Type B pancreatic cell (in vitro differentiated cells): ENCODE measurements around the gene RNPS1. TPM values are rescaled to one million over a fixed set of nuclear protein-coding genes. Genes with fewer than 3 reads are reported as not detected.

Source experiments
- DNase-seq: peaks from one replicate; pipeline ENCODE4 v3.0.0; 2021; ENCODE audit warnings: mixed read lengths; ENCODE audit not compliant: unreplicated experiment; ENCODE audit errors: extremely low spot score
- H3K27ac Mint-ChIP-seq: 2 replicates; pipeline ENCODE4 v1.8.0; 2021; ENCODE audit warnings: mild to moderate bottlenecking, mixed read lengths
- H3K27me3 Mint-ChIP-seq: 2 replicates; pipeline ENCODE4 v1.8.0; 2021; ENCODE audit warnings: mixed read lengths
- H3K36me3 Mint-ChIP-seq: 2 replicates; pipeline ENCODE4 v1.8.0; 2021; ENCODE audit warnings: mixed read lengths
- H3K4me1 Mint-ChIP-seq: one replicate; pipeline ENCODE4 v1.8.0; 2021; ENCODE audit warnings: mixed read lengths; ENCODE audit not compliant: unreplicated experiment
- H3K4me3 Mint-ChIP-seq: 2 replicates; pipeline ENCODE4 v1.8.0; 2021; ENCODE audit warnings: mild to moderate bottlenecking, mixed read lengths
- H3K9me3 Mint-ChIP-seq: 2 replicates; pipeline ENCODE4 v1.8.0; 2021; ENCODE audit warnings: mixed read lengths
- CTCF ChIP-seq: fragments of 200-600 bp; sonication (generic); conservative IDR thresholded peaks from 2 replicates; pipeline ENCODE4 v1.5.0; 2021; ENCODE audit warnings: antibody characterized with exemption, mild to moderate bottlenecking
- total RNA-seq: library from RNA; stranded (reverse); gene quantifications from 2 replicates; pipeline ENCODE4 v1.2.1, GENCODE V29; 2021; ENCODE audit warnings: low replicate concordance

The RNPS1 gene
- total RNA-seq, 1 donor from 2014 or later: 241 TPM

GRCh38 chr16:2253293-2253692, 14.6 kb downstream of the RNPS1 start:
- no peak for TF ChIP-seq CTCF
- Mint-ChIP-seq H3K27ac (peak overlapping the region; percentile 77), H3K36me3 (peaks cover 19% of the 10 kb centered on the region), H3K9me3 (no peaks in the 10 kb centered on the region), H3K4me3 (no peak overlapping the region), H3K27me3 (no peaks in the 10 kb centered on the region), H3K4me1 (no peaks in the 10 kb centered on the region)
- DNase-seq: no peak

GRCh38 chr16:2252806-2253148, 15.1 kb downstream of the RNPS1 start:
- peak overlapping the region; percentile 77 for H3K27ac Mint-ChIP-seq
- no peaks in the 10 kb centered on the region for H3K4me1 Mint-ChIP-seq
- TF ChIP-seq CTCF: no peak
- no peaks in the 10 kb centered on the region for H3K9me3 Mint-ChIP-seq
- peaks cover 17% of the 10 kb centered on the region for H3K36me3 Mint-ChIP-seq
- no peak for DNase-seq
- H3K27me3 Mint-ChIP-seq: no peaks in the 10 kb centered on the region
- no peak overlapping the region for H3K4me3 Mint-ChIP-seq

- DNase-seq: peak; percentile 93
- Mint-ChIP-seq H3K27me3 (no peaks in the 10 kb centered on the region), H3K36me3 (peaks cover 13% of the 10 kb centered on the region), H3K4me3 (peak within 1 kb of the TSS; percentile 93), H3K27ac (peak within 1 kb of the TSS; percentile 95), H3K4me1 (no peaks in the 10 kb centered on the region), H3K9me3 (no peaks in the 10 kb centered on the region)
- peak; percentile 74 for TF ChIP-seq CTCF
These were observed 16.4 kb downstream of the RNPS1 start, which contains the start of gene ECI1 for GRCh38 chr16:2251296-2252111. ECI1 (minus strand) TSS chr16:2251587; CDS start chr16:2251566, 21 bp downstream.

- DNase-seq: no peak
- H3K4me1 Mint-ChIP-seq: no peaks in the 10 kb centered on the region
- H3K36me3 Mint-ChIP-seq: peaks cover 11% of the 10 kb centered on the region
- H3K27ac Mint-ChIP-seq: peak overlapping the region; percentile 95
- H3K9me3 Mint-ChIP-seq: no peaks in the 10 kb centered on the region
- TF ChIP-seq CTCF: no peak
- H3K4me3 Mint-ChIP-seq: peak overlapping the region; percentile 93
- no peaks in the 10 kb centered on the region for H3K27me3 Mint-ChIP-seq
These were observed 17.2 kb downstream of the RNPS1 start for GRCh38 chr16:2250652-2251295.

GRCh38 chr16:2246301-2246885, 21.5 kb downstream of the RNPS1 start:
- peaks cover 4% of the 10 kb centered on the region for H3K36me3 Mint-ChIP-seq
- no peak for DNase-seq
- no peak overlapping the region for H3K27ac Mint-ChIP-seq
- no peaks in the 10 kb centered on the region for H3K27me3 Mint-ChIP-seq
- H3K4me3 Mint-ChIP-seq: no peak overlapping the region
- H3K9me3 Mint-ChIP-seq: no peaks in the 10 kb centered on the region
- no peak for TF ChIP-seq CTCF
- no peaks in the 10 kb centered on the region for H3K4me1 Mint-ChIP-seq
